ENCODE data around the gene MAP3K6.
A peak's percentile ranks its signal among the peaks of the same experiment; 100 is the strongest.

MAP3K6 gene

DNA sequence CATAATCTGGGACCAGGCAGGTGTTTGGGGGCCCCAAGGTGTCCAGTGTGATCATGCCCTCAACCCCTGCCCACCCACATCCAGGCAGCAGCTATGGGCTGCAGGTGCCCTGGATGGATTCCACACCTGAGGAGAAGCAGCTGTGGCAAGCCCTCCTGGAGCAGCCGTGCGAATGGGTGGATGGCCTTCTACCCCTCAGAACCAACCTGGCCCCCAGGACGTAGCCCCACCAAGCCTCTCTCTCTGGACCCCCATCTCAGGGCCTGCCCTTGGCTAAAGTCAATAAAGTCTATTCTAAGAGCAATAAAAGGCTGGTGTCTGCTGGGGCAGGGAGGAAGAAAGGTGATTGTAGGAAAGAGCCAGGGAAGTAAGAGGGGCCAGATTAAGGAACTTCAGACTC, 13.1 kb downstream of the MAP3K6 start:
- DNase-seq, result no peak

DNA sequence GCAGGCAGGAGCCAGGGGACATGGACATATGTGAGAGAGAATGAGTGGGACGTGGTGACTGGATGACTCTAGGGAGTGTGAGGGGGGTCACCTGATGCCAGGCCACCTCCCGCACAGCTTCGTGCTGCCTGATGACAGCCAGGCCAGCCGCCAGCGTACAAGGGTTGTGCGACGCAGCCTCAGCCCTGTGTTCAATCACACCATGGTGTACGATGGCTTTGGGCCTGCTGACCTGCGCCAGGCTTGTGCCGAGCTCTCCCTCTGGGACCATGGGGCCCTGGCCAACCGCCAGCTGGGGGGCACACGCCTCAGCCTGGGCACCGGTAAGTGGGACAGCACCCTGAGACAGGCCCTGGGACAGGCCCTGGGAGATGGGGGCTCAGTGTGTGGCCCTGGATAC, 13.6 kb downstream of the MAP3K6 start:
- no peak for DNase-seq

DNA sequence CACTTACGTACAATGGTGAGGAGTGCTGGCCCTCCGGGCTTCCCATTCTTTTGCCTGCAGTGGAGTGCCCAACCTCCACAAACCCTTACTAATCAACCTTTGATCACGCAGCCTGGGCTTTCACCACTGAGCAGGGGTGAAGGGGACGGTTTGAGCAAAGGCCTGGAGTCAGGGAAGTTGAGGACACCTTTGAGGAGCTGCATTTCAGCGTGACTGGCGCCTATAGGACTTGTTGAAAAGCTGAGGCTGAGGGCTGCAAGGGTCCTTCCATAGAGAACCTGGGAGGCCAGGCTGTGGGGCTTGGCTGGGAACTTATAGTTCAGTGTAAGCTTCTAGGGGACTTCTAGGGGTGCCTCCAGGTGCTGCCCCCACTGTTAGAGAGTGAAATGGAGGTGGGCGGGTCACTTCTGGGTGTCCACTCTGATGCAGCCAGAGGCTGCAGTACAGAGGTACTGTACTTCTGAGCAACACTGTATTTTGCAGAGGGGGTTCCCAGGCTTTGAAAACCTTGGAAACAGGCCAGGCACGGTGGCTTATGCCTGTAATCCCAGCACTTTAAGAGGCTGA, 15.1 kb downstream of the MAP3K6 start:
- DNase-seq, result no peak

DNA sequence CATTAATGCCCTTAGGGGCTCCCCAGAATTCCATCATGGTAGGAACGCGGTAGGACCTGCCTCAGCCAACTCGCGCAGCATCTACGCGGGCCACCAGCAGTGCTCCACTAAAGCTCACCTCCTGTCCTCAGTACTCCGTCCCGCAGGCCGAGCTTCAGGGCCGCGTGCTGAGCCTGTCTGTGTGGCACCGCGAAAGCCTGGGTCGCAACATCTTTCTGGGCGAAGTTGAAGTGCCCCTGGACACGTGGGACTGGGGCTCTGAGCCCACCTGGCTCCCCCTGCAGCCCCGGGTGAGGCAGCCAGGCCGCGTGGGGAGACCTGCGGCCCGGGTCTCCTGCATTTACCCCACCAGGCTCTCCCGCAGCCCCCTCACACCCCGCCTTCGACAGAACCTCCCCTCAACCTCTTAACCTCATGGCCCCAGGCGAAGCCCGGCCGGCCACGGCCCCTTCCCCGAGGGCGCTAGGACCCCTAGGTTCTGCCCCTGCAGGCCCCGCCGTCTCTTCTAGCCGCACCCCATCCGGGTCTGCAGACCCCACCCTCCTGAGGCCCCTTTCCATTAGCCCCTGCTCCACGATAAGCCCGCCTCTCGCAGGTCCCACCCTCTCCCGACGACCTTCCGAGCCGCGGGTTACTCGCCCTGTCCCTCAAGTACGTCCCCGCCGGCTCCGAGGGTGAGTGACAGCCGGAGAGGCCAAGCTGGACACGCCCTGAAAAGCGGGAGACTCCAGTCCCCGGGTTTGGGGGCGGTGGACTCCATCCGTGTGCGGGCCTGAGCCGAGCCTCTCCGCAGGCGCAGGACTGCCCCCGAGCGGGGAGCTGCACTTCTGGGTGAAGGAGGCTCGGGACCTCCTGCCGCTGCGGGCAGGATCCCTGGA, 15.9 kb downstream of the MAP3K6 start:
- peak; percentile 74 for DNase-seq

DNA sequence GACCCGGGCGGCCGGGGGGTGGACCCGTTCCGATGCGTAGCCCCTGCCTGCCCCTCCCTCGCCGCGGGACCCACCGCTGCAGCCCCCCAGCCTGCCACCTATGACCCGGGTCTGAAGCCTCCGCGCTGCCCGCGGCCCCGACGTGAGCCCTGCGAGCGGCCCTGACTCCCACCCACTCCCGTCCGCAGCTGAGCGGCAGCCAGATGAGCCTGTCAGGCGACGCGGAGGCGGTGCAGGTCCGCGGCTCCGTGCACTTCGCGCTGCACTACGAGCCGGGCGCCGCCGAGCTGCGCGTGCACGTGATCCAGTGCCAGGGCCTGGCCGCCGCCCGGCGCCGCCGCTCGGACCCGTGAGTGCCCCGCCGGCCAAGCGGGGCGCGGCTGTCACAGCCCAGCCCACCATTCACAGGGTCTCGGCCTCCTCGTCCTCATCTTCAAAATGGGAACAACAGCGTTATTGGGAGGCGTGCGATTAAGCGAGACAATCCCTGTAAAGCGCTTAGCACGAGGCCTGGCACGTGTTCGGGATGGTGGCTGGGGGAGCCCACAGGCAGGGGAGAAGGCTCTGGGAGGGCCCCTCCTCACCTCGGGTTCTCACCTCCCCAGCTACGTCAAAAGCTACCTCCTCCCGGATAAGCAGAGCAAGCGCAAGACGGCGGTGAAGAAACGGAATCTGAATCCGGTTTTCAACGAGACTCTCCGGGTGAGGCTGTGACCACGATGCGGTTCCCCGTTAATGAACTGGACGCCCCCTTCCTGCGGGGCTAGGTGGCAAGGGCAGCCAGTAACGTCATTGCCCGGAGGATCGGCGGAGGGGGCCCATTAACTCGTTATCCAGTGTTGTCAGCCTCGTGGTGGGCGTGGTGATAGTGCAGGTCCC, 16.7 kb downstream of the MAP3K6 start:
- DNase-seq, result peak; percentile 74

DNA sequence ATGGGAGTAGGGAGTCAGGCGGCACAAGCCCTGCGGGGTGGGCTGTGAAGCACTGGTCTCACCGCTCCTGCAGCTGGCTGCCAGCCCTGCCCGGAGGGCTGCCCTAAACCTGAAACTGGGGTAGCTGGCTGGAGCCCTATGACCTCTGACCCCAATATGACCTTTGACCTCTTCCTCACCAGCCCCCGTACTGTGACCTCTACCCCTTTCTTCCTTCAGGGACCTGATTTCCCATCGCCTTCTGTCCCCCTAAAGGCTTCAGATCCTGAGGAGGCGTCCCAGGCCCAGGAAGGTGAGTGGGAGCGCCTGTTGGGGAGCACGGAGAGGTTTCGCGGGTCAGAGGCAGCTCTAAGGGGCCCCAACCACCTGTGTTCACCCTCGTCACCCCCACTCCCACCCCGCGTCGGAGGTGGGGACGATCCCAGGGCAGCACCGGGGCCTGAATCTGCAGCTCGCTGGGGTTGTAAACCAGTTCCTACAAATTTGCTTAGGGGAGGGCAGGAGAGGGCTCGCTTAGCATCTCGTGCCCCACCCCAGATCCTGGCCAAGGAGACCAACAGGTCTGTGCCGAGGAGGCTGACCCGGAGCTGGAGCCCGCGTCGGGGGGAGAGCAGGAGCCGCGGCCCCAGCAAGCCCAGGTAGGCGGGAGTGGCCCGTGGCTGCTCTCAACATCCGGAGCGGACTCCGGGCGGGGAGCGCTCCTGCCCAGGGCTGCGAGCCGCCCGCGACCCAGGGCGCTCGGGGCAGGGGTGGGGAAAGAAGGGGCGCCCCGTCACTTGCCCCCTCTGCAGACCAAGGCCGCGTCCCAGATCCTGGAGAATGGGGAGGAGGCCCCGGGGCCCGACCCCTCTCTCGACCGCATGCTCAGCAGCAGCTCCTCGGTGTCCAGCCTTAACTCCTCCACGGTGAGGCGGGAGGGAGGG, 17.6 kb downstream of the MAP3K6 start:
- peak; percentile 73 for DNase-seq

DNA sequence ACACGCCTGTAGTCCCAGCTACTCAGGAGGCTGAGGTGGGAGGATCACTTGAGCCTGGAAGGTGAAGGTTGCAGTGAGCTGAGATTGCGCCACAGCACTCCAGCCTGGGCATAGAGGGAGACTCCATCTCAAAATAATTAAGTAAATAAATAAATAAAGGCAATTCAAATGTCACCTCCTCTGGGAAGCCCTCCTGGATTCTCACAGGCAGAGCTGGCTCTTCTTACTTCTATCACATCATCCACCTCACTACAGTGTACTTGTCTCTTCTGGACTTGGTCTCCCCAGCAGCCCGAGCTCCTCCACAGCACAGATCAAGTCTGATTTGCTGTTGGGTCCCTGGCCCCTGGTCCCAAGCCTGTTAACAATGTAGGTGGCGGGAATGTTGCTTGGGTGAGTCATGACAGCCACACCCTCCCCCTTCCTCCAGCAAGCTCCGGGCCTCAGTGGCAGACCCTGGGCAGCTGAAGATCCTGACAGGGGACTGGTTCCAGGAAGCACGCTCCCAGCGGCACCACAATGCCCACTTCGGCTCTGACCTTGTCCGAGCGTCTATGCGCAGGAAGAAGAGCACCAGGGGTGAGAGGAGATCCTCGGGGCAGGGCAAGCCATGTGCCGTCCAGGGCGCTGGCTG, 19.7 kb downstream of the MAP3K6 start:
- DNase-seq, result no peak

DNA sequence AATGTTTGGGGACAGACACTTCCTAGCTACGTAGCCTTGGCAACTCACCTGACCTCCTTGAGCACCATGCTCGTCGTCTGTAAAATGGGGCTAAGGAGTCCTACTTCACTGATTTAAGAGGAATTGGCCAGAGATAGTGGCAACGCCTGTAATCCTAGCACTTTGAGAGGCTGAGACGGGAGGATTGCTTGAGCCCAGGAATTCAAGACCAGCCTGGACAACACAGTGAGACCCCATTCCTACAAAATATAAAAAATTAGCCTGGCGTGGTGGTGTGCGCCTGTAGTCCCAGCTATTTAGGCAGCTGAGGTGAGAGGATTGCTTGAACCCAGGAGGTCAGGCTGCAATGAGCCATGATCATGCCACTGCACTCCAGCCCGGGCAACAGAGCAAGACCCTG, 20.4 kb downstream of the MAP3K6 start:
- no peak for DNase-seq

DNA sequence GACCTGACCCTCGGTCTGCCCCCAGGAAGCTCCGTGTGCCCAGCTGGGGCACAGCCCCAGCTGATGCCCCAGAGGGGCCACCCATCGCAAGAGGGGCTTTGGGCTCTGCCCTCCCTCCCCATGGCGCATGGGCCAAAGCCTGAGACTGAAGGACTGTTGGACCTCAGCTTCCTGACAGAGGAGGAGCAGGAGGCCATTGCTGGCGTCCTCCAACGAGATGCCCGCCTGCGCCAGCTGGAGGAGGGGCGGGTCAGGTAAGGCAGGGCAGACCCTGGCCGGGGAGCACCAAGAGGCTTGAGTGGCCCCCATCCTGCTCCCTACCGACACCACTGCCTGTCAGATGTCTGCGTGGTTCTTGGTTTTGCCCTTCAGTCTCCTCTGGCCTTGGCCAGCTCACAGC, 21.5 kb downstream of the MAP3K6 start:
- DNase-seq, result no peak

DNA sequence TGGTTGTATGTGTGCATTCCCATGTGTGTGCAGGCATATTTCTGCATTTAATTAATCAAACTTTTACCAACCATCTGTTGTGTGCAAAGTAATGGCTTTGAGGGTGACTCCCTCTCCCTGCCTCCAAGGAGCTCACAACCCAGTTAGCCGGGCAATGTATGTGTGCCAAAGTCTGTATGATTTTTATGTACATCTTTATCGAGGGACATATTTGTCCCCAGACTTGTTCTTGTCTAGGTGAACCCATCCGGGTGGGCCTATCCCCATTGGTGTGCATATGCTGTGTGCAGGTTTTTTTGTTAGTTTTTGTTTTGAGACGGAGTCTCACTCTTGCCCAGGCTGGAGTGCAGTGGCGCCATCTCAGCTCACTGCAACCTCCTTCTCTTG, 23.1 kb downstream of the MAP3K6 start:
- no peak for DNase-seq

DNA sequence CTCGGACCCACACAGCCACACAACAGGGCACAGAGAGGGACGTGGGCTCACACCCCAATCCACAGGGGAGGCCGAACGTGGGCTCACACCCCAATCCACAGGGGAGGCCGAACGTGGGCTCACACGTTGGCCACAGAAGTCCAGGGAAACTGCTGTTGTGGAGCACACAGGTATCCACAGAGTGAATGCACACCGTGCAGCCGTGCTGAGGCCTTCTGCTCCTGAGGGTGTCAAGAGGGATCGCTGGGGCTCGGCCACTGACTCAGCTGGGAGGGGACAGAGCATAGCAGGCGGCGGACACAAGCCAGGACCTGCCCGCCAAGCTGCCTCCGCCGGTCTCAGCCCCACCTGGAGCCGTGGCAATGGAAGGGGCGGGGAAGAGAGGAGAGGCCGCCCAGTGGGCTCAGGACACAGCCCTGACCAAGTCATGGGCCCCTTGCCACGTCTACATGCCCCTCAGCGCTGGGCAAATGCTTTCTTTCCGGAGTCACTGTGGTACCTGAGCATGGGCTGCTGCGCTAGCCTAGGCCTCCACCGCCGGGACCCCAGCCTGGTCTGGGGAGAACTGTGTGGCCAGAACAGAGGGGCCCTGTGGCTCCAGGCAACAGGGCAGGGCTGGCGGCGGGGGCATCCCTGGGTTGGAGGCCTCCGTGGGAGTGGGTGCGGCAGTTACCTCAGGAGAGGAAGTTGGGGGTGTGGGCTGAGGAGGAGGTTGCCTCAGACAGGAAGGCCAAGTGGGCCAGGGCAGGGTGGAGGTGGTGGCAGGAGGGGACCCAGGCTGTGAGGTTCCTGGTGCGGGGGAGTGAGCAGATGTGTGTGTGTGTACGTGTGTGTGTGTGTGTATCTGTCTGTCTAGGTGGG, 23.8 kb downstream of the MAP3K6 start:
- DNase-seq, result no peak

DNA sequence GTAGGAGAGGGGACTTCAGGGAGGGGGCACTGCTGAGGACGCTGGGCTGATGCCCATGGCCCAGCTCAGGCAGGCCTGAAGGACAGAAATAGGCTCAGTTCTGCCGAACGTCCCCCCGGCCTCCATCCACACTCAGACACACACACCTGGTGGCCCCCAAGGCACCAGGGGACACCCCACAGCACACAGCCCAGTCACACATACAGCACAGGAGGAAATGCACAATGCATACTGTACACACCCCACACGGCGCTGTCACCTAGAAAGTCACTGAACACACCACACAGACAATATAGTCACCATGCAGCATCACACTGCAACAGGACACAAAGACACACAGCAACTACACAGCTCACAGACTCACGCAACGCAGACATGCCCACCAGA, 24.4 kb downstream of the MAP3K6 start:
- no peak for DNase-seq

DNA sequence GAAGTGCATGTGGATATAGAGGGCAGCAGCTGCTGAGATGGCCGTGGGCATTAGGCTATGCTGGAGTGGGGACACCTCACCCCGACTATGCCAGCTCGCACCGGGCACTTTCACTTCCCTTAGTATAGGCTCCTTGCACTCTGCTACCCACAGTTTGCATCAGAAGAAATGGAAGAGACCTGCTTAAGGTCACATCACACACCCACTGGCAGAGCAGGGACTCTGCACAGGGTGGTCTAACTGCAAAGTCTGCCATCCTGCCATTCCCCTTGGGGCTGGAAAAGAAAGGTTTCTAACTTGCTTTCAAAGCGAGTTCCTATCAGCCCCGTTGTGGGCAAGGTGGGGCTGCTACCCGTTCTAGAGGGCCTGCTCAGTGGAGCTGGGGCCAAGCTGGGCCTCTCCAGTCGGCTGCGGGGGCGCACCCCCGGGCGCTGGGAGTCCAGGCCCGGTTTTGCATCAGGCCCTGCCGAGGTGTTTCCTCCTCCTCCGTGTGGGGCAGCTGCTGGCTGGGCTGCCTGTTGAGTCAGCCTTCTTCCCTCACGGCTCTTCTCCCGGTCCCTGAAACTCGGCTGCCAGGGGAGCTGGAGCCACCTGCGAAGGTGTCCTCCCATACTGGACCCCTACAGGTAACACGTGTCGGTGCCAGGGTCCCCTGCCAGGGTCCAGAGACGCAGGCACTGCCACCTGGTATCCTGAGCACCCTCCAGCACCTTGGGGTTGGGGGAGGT, 25.1 kb downstream of the MAP3K6 start, which contains the start of gene SYTL1:
TSS of gene SYTL1 (plus strand) at position 498 of the 728 bp plus-strand sequence. CDS start 3,313 bp downstream, outside the sequence.
- DNase-seq, result peak; percentile 23

DNA sequence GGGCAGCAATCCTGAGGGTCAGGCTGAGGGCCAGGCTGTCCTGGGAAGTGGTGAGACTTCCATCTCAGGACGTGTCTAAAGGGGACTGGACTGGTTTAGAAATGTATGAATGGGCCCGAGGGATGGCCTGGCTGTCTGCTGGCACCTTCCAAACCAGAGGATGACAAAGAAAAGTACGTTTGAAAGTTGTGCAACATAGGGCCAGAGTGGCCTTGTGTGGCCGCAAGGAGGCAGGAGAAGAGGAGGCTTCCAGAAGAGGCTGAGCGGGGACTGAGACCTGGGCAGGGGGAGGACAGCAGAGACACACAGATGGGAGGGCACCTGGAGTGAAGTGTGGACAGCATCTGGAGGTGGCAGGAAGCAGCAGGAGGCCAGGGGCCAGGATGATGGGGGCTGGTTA, 27.5 kb downstream of the MAP3K6 start:
- no peak for DNase-seq

DNA sequence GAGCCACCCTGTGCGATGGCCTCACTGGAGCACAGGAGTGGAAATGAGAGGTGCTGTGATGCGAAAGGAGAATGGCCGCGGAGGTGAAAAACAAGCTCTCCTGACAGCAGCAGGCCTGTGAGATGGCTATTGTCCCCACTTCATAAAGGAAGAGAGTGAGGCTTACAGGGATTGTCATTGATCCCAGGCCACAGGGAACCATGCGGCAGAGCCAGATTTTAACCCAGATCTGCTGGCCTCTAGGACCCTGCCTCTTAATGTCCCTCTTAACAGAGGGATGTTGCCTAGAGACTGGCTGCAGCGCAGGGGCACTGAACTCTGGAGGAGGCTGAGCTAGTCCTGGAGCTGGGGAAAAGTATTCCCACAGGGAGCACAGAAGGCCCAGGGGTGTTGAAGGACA, 28.0 kb downstream of the MAP3K6 start:
- DNase-seq, result no peak

DNA sequence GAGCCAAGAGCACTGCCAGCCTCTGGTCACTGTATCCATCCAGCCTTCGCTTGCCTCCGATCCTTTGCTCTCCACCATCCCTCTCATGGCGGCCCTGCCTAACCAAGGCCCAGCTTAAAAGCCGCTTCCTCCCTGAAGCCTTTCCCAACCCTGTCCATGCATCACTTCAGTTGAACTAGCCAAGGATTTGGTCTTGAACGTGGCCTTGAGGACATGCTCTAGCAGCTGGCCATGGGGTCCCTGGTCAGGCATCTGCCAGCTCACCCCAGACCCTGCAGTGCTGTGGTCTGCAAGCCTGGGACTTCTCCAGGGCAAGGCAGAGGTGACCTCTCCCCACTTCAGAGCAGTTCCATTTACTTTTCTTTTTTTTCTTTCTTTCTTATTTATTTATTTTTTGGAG, 30.0 kb downstream of the MAP3K6 start:
- no peak for DNase-seq

DNA sequence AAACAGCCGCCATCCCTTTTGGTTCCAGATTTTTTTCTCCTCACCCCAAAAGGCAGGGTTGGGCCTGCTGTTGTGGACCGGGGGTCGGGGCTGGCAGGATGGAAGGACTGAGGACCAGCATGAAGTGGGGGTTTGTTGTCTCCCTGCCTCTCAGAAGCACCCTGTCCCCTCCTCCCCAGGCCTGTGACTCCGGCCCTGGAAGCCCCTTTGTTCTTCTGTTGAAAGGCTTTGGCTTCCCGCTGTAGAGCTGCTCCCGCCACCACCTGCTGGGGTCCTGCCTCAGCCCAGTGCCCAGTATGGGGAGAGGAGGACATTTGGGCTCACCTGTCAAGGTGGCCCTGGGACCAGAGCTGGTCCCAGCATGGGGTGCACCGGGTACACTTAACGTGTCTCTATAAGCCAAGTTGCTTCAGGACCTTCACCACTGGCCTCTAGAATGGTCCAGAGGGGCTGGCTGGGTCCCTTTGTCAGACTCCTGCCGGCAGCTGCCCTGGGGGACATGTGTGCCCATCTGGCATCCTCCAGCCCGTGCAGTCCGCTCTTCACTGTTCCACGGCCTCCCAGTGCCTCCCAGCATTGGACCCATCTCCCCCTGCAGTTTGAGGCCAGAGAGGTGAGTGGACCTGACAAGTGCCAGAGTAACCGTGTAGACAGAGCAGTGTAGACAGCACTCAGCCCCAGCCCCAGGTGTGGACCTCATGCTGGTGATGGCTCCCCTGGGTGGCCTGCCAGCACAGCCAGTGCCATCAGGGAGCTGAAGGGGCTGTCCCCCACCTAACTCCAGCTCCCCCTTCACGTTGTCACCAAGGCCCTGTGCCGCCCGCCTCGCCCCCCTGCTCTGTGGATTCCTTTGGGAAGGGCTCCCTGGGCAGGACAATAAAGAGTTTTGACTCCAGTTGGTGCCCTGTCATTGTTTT, 31.0 kb downstream of the MAP3K6 start:
- no peak for DNase-seq

DNA sequence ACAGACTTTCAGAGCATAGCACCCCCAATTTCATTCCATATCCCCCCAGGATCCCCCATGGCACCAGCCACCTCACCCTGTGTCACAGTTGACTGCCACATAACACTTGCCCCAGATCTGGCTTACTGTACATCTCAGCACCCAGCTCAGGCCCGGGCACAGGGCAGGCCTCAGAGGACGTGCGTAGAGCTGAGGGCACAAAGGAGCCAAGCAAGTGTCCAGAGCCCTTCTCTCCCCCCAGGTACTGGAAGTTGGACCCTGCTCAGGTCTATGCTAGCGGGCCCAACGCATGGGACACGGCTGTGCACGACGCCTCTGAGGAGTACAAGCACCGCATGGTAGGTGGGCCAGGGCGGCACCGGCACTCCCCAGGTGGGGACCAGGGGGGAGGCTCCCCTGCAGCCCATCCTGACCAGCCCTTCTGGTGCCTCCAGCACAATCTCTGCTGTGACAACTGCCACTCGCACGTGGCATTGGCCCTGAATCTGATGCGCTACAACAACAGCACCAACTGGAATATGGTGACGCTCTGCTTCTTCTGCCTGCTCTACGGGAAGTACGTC, 33.0 kb downstream of the MAP3K6 start:
- no peak for DNase-seq
